SK-N-MC (cell line): ENCODE measurements around the gene VPS11.

ENCODE experiments used
- EZH2 ChIP-seq: fragments of 200-600 bp; sonication (generic); IDR thresholded peaks from one replicate; pipeline ENCODE4 v1.6.1; 2017; ENCODE audit warnings: antibody characterized with exemption
- FOXP2 ChIP-seq: optimal IDR thresholded peaks from 2 replicates; pipeline ENCODE3; 2011; ENCODE audit warnings: mild to moderate bottlenecking, moderate library complexity; ENCODE audit not compliant: insufficient read depth; ENCODE audit errors: extremely low read length, control extremely low read depth

GRCh38 chr11:119042927-119043326, 24.7 kb upstream of the VPS11 start:
- TF ChIP-seq EZH2: no peak
- TF ChIP-seq FOXP2: no peak
